GM12878 (cell line): ENCODE measurements around the gene TPK1. TPM values are rescaled to one million over a fixed set of nuclear protein-coding genes. Genes with fewer than 3 reads are reported as not detected.

ENCODE experiments used
- ATAC-seq: fragments of 200-7000 bp; cut with Tn5 transposase; 3 replicates; pipeline ENCODE4 v1.9.1; 2020; ENCODE audit warnings: mild to moderate bottlenecking, moderate library complexity
- BruUV-seq: library from RNA; stranded (reverse); fragments of 400-500 nt; replicated peaks from 2 replicates; lab custom pipeline; 2021; lab: Mats Ljungman, UMichigan
- CTCF ChIA-PET: fragments of 300-600 bp; sonication (Branson Sonifier 250); formaldehyde crosslinking; extraction: SDS; loops from one replicate; lab custom pipeline; 2021; ENCODE audit warnings: inconsistent platforms; lab: Yijun Ruan, JAX
- POLR2A ChIA-PET: fragments of 350-600 bp; formaldehyde crosslinking; extraction: SDS; loops from one replicate; lab custom pipeline; 2021; ENCODE audit warnings: inconsistent platforms; lab: Charles Lee
- RAD21 ChIA-PET: fragments of 300-600 bp; sonication (Branson Sonifier 250); formaldehyde crosslinking; loops from one replicate; lab custom pipeline; 2023; ENCODE audit warnings: antibody characterized with exemption; ENCODE audit not compliant: unreplicated experiment; lab: Charles Lee
- SMC1A ChIA-PET: fragments of 300-600 bp; sonication (Branson Sonifier 250); formaldehyde crosslinking; loops from one replicate; lab custom pipeline; 2023; ENCODE audit not compliant: unreplicated experiment, uncharacterized antibody; lab: Charles Lee
- DNase-seq: peaks from one replicate; pipeline ENCODE4 v3.0.0-alpha.2; 2011; ENCODE audit warnings: low read depth, low spot score
- FAIRE-seq: peaks from 3 replicates; lab custom pipeline; 2011; peaks lifted over from hg19 to GRCh38; lab: Jason Lieb, UNC
- H2AFZ ChIP-seq: 2 replicates; pipeline ENCODE4 v1.6.0; 2011; ENCODE audit warnings: low read depth, low read length, control low read depth; ENCODE audit not compliant: control insufficient read depth
- H3K27ac ChIP-seq: 2 replicates; pipeline ENCODE4 v1.5.1; 2011; ENCODE audit warnings: control low read depth; ENCODE audit not compliant: control insufficient read depth, insufficient read depth
- H3K27me3 ChIP-seq, 2 experiments: replicated peaks in 1 of 2; 2 replicates each; pipeline versions ENCODE4 v1.6.0 to v1.6.1; 2011; ENCODE audit warnings: low read length in 1 of 2; ENCODE audit not compliant: control insufficient read depth in 2 of 2, insufficient read depth in 2 of 2
- H3K36me3 ChIP-seq, 2 experiments: 2 replicates each; pipeline ENCODE4 v1.5.1; 2011; ENCODE audit warnings: low read length in 1 of 2; ENCODE audit not compliant: control insufficient read depth in 2 of 2, insufficient read depth in 2 of 2
- H3K4me1 ChIP-seq: 2 replicates; pipeline ENCODE4 v1.6.1; 2011; ENCODE audit warnings: mild to moderate bottlenecking, low read length, moderate library complexity, mixed read lengths; ENCODE audit not compliant: control insufficient read depth, insufficient read depth
- H3K4me2 ChIP-seq: 2 replicates; pipeline ENCODE4 v1.6.0; 2011; ENCODE audit warnings: control low read depth; ENCODE audit not compliant: control insufficient read depth, insufficient read depth
- H3K4me3 ChIP-seq: fragments of 200-600 bp; sonication (generic); 2 replicates; pipeline ENCODE4 v1.5.1; 2016
- H3K79me2 ChIP-seq: 2 replicates; pipeline ENCODE4 v1.6.0; 2011; ENCODE audit warnings: low read length; ENCODE audit not compliant: control insufficient read depth, insufficient read depth
- H3K9ac ChIP-seq: 2 replicates; pipeline ENCODE4 v1.8.0; 2011; ENCODE audit warnings: low read length, control low read depth, mixed read lengths; ENCODE audit not compliant: control insufficient read depth, insufficient read depth
- H3K9me3 ChIP-seq: replicated peaks from 3 replicates; pipeline ENCODE4 v1.5.1; 2011; ENCODE audit warnings: mild to moderate bottlenecking, low read length; ENCODE audit not compliant: control insufficient read depth, insufficient read depth
- H4K20me1 ChIP-seq: 2 replicates; pipeline ENCODE4 v1.6.0; 2011; ENCODE audit not compliant: control insufficient read depth, insufficient read depth
- BCL11A ChIP-seq: IDR thresholded peaks from 2 replicates; pipeline ENCODE4 v1.6.1; 2011; ENCODE audit warnings: low read depth, low read length
- SIN3A ChIP-seq: IDR thresholded peaks from 2 replicates; pipeline ENCODE4 v1.6.1; 2012; ENCODE audit warnings: low read depth, low read length, improper control_type of control experiment
- YBX1 ChIP-seq: fragments of 450-650 bp; IDR thresholded peaks from 2 replicates; pipeline ENCODE4 v1.6.1; 2016; ENCODE audit warnings: antibody characterized with exemption
- WGBS: methylation state at CpG from one replicate; pipeline ENCODE4 v1.1.6; 2016; ENCODE audit warnings: low lambda C conversion rate; ENCODE audit not compliant: insufficient replicate concordance, insufficient coverage; ENCODE audit errors: missing lambda C conversion rate; 5-methylcytosine and 5-hydroxymethylcytosine counted together
- in situ Hi-C: fragments of 300-500 bp; cut with MboI; formaldehyde crosslinking; loops from 9 replicates; pipeline ENCODE4 v1.14.3; 2018; ENCODE audit warnings: mixed read lengths
- intact Hi-C: fragments of 100-400 bp; cut with micrococcal nuclease; formaldehyde crosslinking; loops from one replicate; pipeline ENCODE4 v1.14.2; 2022; ENCODE audit not compliant: unreplicated experiment
- polyA plus RNA-seq, 11 experiments: library from polyadenylated mRNA; depleted of rRNA in 4 of 11; unstranded in 6 of 11; stranded (reverse) in 5 of 11; fragments of >200 nt; fragmentation: Nextera tagmentation in 4 of 11; fragmentation: Illumina TruSeq in 1 of 11; extraction: Ambion mirVana in 4 of 11; extraction: Trizol in 1 of 11; gene quantifications; 1 replicate in 1 of 11; 2 replicates in 10 of 11; pipeline versions ENCODE4 v1.2.1 to v1.2.3, GENCODE V29; 2011 to 2016; ENCODE audit warnings: inconsistent platforms in 2 of 11, missing spikeins in 2 of 11, low read depth in 1 of 11
- total RNA-seq, 4 experiments: library from RNA; depleted of rRNA in 3 of 4; stranded (reverse); fragments of >200 nt in 3 of 4; fragmentation: Illumina TruSeq in 1 of 4; extraction: Trizol in 1 of 4; gene quantifications; 2 replicates each; pipeline versions ENCODE4 v1.2.1 to v1.2.3, GENCODE V29; 2013 to 2021
- TF ChIP-seq, protein P1 (sequence below): fragments of 450-650 bp; IDR thresholded peaks from 2 replicates; pipeline ENCODE4 v1.6.1; 2017; ENCODE audit warnings: mild to moderate bottlenecking
- TF ChIP-seq, protein P2 (sequence below): fragments of 450-650 bp; IDR thresholded peaks from 2 replicates; pipeline ENCODE4 v1.6.1; 2018; ENCODE audit warnings: mild to moderate bottlenecking, low read depth, moderate library complexity; ENCODE audit not compliant: partially characterized antibody

TPK1 gene
- total and polyA plus RNA-seq, 10 of the 15 experiments (the other 5 are each of a cell fraction or from before 2014, with no cell fraction given) = 7.1 to 19.0 (median 9.3) TPM

DNA sequence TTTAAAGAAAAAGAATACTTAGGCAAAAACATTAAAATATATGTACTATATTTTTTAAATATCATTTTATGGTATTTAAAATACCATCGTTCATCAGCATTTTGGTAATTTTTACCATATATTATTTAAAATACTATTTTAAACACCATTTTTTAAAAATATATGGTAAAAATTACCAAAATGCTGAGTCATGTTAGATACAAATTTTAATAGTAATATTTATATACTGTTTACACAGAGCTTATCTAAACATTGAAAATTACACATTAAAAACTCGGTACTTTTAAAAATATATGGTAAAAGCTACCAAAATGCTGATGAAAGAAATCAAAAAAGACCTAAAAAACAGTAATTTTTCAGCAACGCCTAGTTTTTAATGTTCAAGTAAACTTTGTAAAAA is 105.6 kb downstream of the TPK1 start:
- SMC1A ChIA-PET = no interaction called here
- FAIRE-seq = no peak

More for the DNA sequence above, 105.6 kb downstream of the TPK1 start:
- no peaks in the 10 kb centered on the region for H3K27me3 ChIP-seq
- intact Hi-C loops (loop anchor here (10.0 kb wide), 1 partner anchor 305 kb away; no protein-coding TSS in a partner anchor), in situ Hi-C loops (loop anchor here (25.0 kb wide), 1 partner anchor 1357 kb away; no protein-coding TSS in a partner anchor)
- no peak overlapping the region for H2AFZ ChIP-seq
- ATAC-seq = no peak
- H3K4me3 ChIP-seq = no peak overlapping the region
- BruUV-seq = no TSS peak
- POLR2A ChIA-PET = no interaction called here
- 44% methylated on average over 3 of the region's 3 CpGs for WGBS
- CTCF ChIA-PET = interaction anchor here (0.6 to 1.4 kb wide), 2 partner anchors 9 to 30 kb away, joined by 3 to 4 read pairs; no protein-coding TSS in a partner anchor
- H3K9ac ChIP-seq = no peak overlapping the region
- RAD21 ChIA-PET = no interaction called here
- no peak overlapping the region for H3K27ac ChIP-seq
- H3K4me2 ChIP-seq = no peak overlapping the region
- H4K20me1 ChIP-seq = no peaks in the 10 kb centered on the region
- no peak for DNase-seq
- no peaks in the 10 kb centered on the region for H3K4me1 ChIP-seq
- no peaks in the 10 kb centered on the region for H3K79me2 ChIP-seq
- no peaks in the 10 kb centered on the region for H3K9me3 ChIP-seq
- TF ChIP-seq, protein P1, sequence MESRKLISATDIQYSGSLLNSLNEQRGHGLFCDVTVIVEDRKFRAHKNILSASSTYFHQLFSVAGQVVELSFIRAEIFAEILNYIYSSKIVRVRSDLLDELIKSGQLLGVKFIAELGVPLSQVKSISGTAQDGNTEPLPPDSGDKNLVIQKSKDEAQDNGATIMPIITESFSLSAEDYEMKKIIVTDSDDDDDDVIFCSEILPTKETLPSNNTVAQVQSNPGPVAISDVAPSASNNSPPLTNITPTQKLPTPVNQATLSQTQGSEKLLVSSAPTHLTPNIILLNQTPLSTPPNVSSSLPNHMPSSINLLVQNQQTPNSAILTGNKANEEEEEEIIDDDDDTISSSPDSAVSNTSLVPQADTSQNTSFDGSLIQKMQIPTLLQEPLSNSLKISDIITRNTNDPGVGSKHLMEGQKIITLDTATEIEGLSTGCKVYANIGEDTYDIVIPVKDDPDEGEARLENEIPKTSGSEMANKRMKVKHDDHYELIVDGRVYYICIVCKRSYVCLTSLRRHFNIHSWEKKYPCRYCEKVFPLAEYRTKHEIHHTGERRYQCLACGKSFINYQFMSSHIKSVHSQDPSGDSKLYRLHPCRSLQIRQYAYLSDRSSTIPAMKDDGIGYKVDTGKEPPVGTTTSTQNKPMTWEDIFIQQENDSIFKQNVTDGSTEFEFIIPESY = no peak
- TF ChIP-seq BCL11A = no peak
- no peak for TF ChIP-seq YBX1
- no peak for TF ChIP-seq SIN3A
- TF ChIP-seq, protein P2, sequence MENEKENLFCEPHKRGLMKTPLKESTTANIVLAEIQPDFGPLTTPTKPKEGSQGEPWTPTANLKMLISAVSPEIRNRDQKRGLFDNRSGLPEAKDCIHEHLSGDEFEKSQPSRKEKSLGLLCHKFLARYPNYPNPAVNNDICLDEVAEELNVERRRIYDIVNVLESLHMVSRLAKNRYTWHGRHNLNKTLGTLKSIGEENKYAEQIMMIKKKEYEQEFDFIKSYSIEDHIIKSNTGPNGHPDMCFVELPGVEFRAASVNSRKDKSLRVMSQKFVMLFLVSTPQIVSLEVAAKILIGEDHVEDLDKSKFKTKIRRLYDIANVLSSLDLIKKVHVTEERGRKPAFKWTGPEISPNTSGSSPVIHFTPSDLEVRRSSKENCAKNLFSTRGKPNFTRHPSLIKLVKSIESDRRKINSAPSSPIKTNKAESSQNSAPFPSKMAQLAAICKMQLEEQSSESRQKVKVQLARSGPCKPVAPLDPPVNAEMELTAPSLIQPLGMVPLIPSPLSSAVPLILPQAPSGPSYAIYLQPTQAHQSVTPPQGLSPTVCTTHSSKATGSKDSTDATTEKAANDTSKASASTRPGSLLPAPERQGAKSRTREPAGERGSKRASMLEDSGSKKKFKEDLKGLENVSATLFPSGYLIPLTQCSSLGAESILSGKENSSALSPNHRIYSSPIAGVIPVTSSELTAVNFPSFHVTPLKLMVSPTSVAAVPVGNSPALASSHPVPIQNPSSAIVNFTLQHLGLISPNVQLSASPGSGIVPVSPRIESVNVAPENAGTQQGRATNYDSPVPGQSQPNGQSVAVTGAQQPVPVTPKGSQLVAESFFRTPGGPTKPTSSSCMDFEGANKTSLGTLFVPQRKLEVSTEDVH = no peak
- H3K36me3 ChIP-seq = no peaks in the 10 kb centered on the region
